ENCODE measurements around the gene TSC1.

GRCh38 chr9:132965478-132965877 is 21.1 kb upstream of the TSC1 start:
- TF ChIP-seq, protein P1, sequence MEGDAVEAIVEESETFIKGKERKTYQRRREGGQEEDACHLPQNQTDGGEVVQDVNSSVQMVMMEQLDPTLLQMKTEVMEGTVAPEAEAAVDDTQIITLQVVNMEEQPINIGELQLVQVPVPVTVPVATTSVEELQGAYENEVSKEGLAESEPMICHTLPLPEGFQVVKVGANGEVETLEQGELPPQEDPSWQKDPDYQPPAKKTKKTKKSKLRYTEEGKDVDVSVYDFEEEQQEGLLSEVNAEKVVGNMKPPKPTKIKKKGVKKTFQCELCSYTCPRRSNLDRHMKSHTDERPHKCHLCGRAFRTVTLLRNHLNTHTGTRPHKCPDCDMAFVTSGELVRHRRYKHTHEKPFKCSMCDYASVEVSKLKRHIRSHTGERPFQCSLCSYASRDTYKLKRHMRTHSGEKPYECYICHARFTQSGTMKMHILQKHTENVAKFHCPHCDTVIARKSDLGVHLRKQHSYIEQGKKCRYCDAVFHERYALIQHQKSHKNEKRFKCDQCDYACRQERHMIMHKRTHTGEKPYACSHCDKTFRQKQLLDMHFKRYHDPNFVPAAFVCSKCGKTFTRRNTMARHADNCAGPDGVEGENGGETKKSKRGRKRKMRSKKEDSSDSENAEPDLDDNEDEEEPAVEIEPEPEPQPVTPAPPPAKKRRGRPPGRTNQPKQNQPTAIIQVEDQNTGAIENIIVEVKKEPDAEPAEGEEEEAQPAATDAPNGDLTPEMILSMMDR (IDR thresholded peaks at IDR 0.05; ENCODE audit: insufficient read depth, low read length, poor library complexity, severe bottlenecking): no peak
- no peak for TF ChIP-seq EZH2phosphoT487 (conservative IDR thresholded peaks at IDR 0.05; ENCODE audit: low read length)
